Neuronal stem cell (in vitro differentiated cells): ENCODE data around the gene EHBP1L1.

Experiments
- DNase-seq: peaks from one replicate; pipeline ENCODE4 v3.0.0-alpha.2; 2013; ENCODE audit warnings: low spot score
- H2AFZ ChIP-seq: one replicate; pipeline ENCODE4 v1.6.1; 2013; ENCODE audit warnings: mild to moderate bottlenecking, low read length, inconsistent platforms
- H2AK5ac ChIP-seq: 2 replicates; pipeline ENCODE4 v1.6.1; 2013; ENCODE audit warnings: low read depth, mild to moderate bottlenecking, inconsistent platforms, low read length, moderate library complexity, mixed read lengths
- H2BK120ac ChIP-seq: 2 replicates; pipeline ENCODE4 v1.6.1; 2013; ENCODE audit warnings: low read depth, mild to moderate bottlenecking, inconsistent platforms, low read length, moderate library complexity, mixed read lengths
- H2BK12ac ChIP-seq: one replicate; pipeline ENCODE4 v1.6.1; 2013; ENCODE audit warnings: low read length, inconsistent platforms
- H2BK15ac ChIP-seq: 2 replicates; pipeline ENCODE4 v1.6.1; 2013; ENCODE audit warnings: mild to moderate bottlenecking, low read length, inconsistent platforms, mixed read lengths
- H2BK5ac ChIP-seq: one replicate; pipeline ENCODE4 v1.6.1; 2013; ENCODE audit warnings: inconsistent platforms, mild to moderate bottlenecking, low read length, moderate library complexity
- H3K14ac ChIP-seq: one replicate; pipeline ENCODE4 v1.6.1; 2013; ENCODE audit warnings: low read length, inconsistent platforms
- H3K18ac ChIP-seq: 2 replicates; pipeline ENCODE4 v1.6.1; 2013; ENCODE audit warnings: low read length, inconsistent platforms
- H3K23ac ChIP-seq: 2 replicates; pipeline ENCODE4 v1.6.1; 2013; ENCODE audit warnings: low read depth, mild to moderate bottlenecking, mixed read lengths, low read length, inconsistent platforms; ENCODE audit not compliant: poor library complexity
- H3K27ac ChIP-seq: replicated peaks from 3 replicates; pipeline ENCODE4 v1.5.1; 2013; ENCODE audit warnings: low read length, inconsistent platforms
- H3K27me3 ChIP-seq, 3 experiments: 2 replicates each; pipeline ENCODE4 v1.6.1; 2013; ENCODE audit warnings: low read length in 3 of 3, mild to moderate bottlenecking in 2 of 3, inconsistent platforms in 1 of 3, low read depth in 1 of 3, mixed read lengths in 1 of 3, moderate library complexity in 1 of 3; ENCODE audit not compliant: control insufficient read depth in 3 of 3, insufficient read depth in 3 of 3
- H3K36me3 ChIP-seq, 2 donors: replicated peaks in 1 of 2; 2 replicates each; pipeline ENCODE4 v1.6.1; 2013; ENCODE audit warnings: low read length in 2 of 2; ENCODE audit not compliant: control insufficient read depth in 2 of 2, insufficient read depth in 2 of 2
- H3K4ac ChIP-seq: 2 replicates; pipeline ENCODE4 v1.6.1; 2013; ENCODE audit warnings: inconsistent platforms, mild to moderate bottlenecking, low read length, moderate library complexity
- H3K4me1 ChIP-seq, 2 donors: 1 replicate in 1 of 2; 2 replicates in 1 of 2; pipeline ENCODE4 v1.6.1; 2013; ENCODE audit warnings: low read length in 2 of 2, low read depth in 1 of 2; ENCODE audit not compliant: control insufficient read depth in 2 of 2, insufficient read depth in 1 of 2
- H3K4me2 ChIP-seq: one replicate; pipeline ENCODE4 v1.6.1; 2013; ENCODE audit warnings: mild to moderate bottlenecking, low read length, inconsistent platforms; ENCODE audit not compliant: insufficient read depth, poor library complexity, severe bottlenecking
- H3K4me3 ChIP-seq, 2 donors: 2 replicates each; pipeline ENCODE4 v1.5.1; 2013; ENCODE audit warnings: low read length in 2 of 2, mild to moderate bottlenecking in 2 of 2, inconsistent platforms in 1 of 2, moderate library complexity in 1 of 2
- H3K79me1 ChIP-seq: one replicate; pipeline ENCODE4 v1.6.1; 2013; ENCODE audit warnings: low read depth, mild to moderate bottlenecking, inconsistent platforms, low read length, moderate library complexity
- H3K9ac ChIP-seq: one replicate; pipeline ENCODE4 v1.6.1; 2013; ENCODE audit warnings: mild to moderate bottlenecking, low read depth, low read length, inconsistent platforms; ENCODE audit not compliant: poor library complexity
- H3K9me3 ChIP-seq, 2 donors: replicated peaks in 1 of 2; 2 replicates each; pipeline versions ENCODE3 to v1.6.1; 2013; ENCODE audit warnings: low read length in 2 of 2, mild to moderate bottlenecking in 2 of 2, inconsistent platforms in 1 of 2, low read depth in 1 of 2, mixed read lengths in 1 of 2, moderate library complexity in 1 of 2; ENCODE audit not compliant: control insufficient read depth in 2 of 2, insufficient read depth in 1 of 2
- H4K8ac ChIP-seq: one replicate; pipeline ENCODE4 v1.6.1; 2013; ENCODE audit warnings: low read depth, mild to moderate bottlenecking, inconsistent platforms, low read length, moderate library complexity
- H4K91ac ChIP-seq: one replicate; pipeline ENCODE4 v1.6.1; 2013; ENCODE audit warnings: low read length, low read depth, mild to moderate bottlenecking, inconsistent platforms; ENCODE audit not compliant: poor library complexity
- WGBS, 2 donors: extraction: QIAGEN DNeasy Blood & Tissue Kit; methylation state at CpG; one replicate each; pipeline ENCODE4 v1.1.7; 2013; ENCODE audit warnings: missing lambda C conversion rate in 2 of 2, mixed read lengths in 1 of 2; ENCODE audit not compliant: insufficient read length in 2 of 2, insufficient replicate concordance in 1 of 2; ENCODE audit errors: extremely low coverage in 2 of 2; 5-methylcytosine and 5-hydroxymethylcytosine counted together

Gene EHBP1L1

GRCh38 chr11:65593518-65594414, 17.9 kb downstream of the EHBP1L1 start:
- DNase-seq = no peak
- peak overlapping the region; percentile 82 for H4K8ac ChIP-seq
- H3K23ac ChIP-seq = peak overlapping the region; percentile 86
- H3K4me1 ChIP-seq = peaks cover 12 to 18% of the 10 kb centered on the region in 2 donors
- WGBS, 2 donors = no CpG with 5 or more reads among the region's 26 CpGs
- H3K9me3 ChIP-seq = peaks cover 0 to 3% of the 10 kb centered on the region in 2 donors
- H3K18ac ChIP-seq = no peak overlapping the region
- peak overlapping the region; percentile 53 for H4K91ac ChIP-seq
- H3K9ac ChIP-seq = peak overlapping the region; percentile 70
- peaks cover 0 to 21% (median 6%) of the 10 kb centered on the region in 3 experiments for H3K27me3 ChIP-seq
- peak overlapping the region; percentile 38 for H3K14ac ChIP-seq
- peaks cover 2% of the 10 kb centered on the region for H3K79me1 ChIP-seq
- H3K4ac ChIP-seq = peak overlapping the region; percentile 29
- no peak overlapping the region for H2BK5ac ChIP-seq
- peak overlapping the region; percentile 100 for H2AK5ac ChIP-seq
- H3K27ac ChIP-seq = no peak overlapping the region
- no peak overlapping the region for H2AFZ ChIP-seq
- no peak overlapping the region for H3K4me2 ChIP-seq
- no peak overlapping the region for H3K4me3 ChIP-seq
- H2BK15ac ChIP-seq = peak overlapping the region; percentile 79
- peak overlapping the region; percentile 30 for H2BK12ac ChIP-seq
- peaks cover 14 to 15% of the 10 kb centered on the region in 2 donors for H3K36me3 ChIP-seq
- H2BK120ac ChIP-seq = no peak overlapping the region

- no peak overlapping the region for H2BK12ac ChIP-seq
- no peak overlapping the region for H3K14ac ChIP-seq
- H3K9ac ChIP-seq = peak overlapping the region; percentile 0
- H3K23ac ChIP-seq = no peak overlapping the region
- peaks cover 17 to 25% of the 10 kb centered on the region in 2 donors for H3K36me3 ChIP-seq
- H3K4ac ChIP-seq = no peak overlapping the region
- H3K18ac ChIP-seq = no peak overlapping the region
- peaks cover 5 to 6% of the 10 kb centered on the region in 2 donors for H3K4me1 ChIP-seq
- H2AFZ ChIP-seq = no peak overlapping the region
- H2AK5ac ChIP-seq = peak overlapping the region; percentile 30
- no peak overlapping the region for H4K8ac ChIP-seq
- H3K4me2 ChIP-seq = no peak overlapping the region
- no peak overlapping the region for H4K91ac ChIP-seq
- H3K4me3 ChIP-seq = no peak overlapping the region
- DNase-seq = no peak
- peaks cover 2% of the 10 kb centered on the region for H3K79me1 ChIP-seq
- H2BK5ac ChIP-seq = no peak overlapping the region
- no peak overlapping the region for H3K27ac ChIP-seq
- peaks cover 0 to 3% of the 10 kb centered on the region in 2 donors for H3K9me3 ChIP-seq
- no peak overlapping the region for H2BK15ac ChIP-seq
- H2BK120ac ChIP-seq = no peak overlapping the region
- peaks cover 0 to 20% (median 6%) of the 10 kb centered on the region in 3 experiments for H3K27me3 ChIP-seq
- WGBS, 2 donors = no CpG with 5 or more reads among the region's 3 CpGs
Observed at GRCh38 chr11:65595131-65595530, 19.3 kb downstream of the EHBP1L1 start.

- peaks cover 17 to 31% of the 10 kb centered on the region in 2 donors for H3K36me3 ChIP-seq
- H3K23ac ChIP-seq = no peak within 1 kb of the TSS
- H2BK5ac ChIP-seq = no peak within 1 kb of the TSS
- no peak within 1 kb of the TSS for H2AFZ ChIP-seq
- H4K91ac ChIP-seq = no peak within 1 kb of the TSS
- no peak within 1 kb of the TSS for H3K27ac ChIP-seq
- H4K8ac ChIP-seq = no peak within 1 kb of the TSS
- peak within 1 kb of the TSS; percentile 30 for H2AK5ac ChIP-seq
- H3K4me3 ChIP-seq = no peak within 1 kb of the TSS
- H3K27me3 ChIP-seq = peaks cover 0 to 20% (median 6%) of the 10 kb centered on the region in 3 experiments
- peaks cover 0 to 3% of the 10 kb centered on the region in 2 donors for H3K9me3 ChIP-seq
- no CpG with 5 or more reads among the region's 12 CpGs for WGBS, 2 donors
- no peak within 1 kb of the TSS for H2BK12ac ChIP-seq
- peaks cover 3 to 5% of the 10 kb centered on the region in 2 donors for H3K4me1 ChIP-seq
- H3K18ac ChIP-seq = no peak within 1 kb of the TSS
- no peak within 1 kb of the TSS for H2BK15ac ChIP-seq
- H3K4ac ChIP-seq = no peak within 1 kb of the TSS
- no peak within 1 kb of the TSS for H3K4me2 ChIP-seq
- peaks cover 2% of the 10 kb centered on the region for H3K79me1 ChIP-seq
- no peak within 1 kb of the TSS for H2BK120ac ChIP-seq
- no peak within 1 kb of the TSS for H3K14ac ChIP-seq
- peak within 1 kb of the TSS; percentile 37 for H3K9ac ChIP-seq
- DNase-seq = no peak
Observed at GRCh38 chr11:65595543-65596281, 19.9 kb downstream of the EHBP1L1 start, which contains the start of gene KCNK7. Gene KCNK7, minus strand, starts transcription at chr11:65595800. Its CDS starts 28 bp downstream, at chr11:65595772.
